ENCODE data around the gene RARRES1.

The RARRES1 gene

DNA sequence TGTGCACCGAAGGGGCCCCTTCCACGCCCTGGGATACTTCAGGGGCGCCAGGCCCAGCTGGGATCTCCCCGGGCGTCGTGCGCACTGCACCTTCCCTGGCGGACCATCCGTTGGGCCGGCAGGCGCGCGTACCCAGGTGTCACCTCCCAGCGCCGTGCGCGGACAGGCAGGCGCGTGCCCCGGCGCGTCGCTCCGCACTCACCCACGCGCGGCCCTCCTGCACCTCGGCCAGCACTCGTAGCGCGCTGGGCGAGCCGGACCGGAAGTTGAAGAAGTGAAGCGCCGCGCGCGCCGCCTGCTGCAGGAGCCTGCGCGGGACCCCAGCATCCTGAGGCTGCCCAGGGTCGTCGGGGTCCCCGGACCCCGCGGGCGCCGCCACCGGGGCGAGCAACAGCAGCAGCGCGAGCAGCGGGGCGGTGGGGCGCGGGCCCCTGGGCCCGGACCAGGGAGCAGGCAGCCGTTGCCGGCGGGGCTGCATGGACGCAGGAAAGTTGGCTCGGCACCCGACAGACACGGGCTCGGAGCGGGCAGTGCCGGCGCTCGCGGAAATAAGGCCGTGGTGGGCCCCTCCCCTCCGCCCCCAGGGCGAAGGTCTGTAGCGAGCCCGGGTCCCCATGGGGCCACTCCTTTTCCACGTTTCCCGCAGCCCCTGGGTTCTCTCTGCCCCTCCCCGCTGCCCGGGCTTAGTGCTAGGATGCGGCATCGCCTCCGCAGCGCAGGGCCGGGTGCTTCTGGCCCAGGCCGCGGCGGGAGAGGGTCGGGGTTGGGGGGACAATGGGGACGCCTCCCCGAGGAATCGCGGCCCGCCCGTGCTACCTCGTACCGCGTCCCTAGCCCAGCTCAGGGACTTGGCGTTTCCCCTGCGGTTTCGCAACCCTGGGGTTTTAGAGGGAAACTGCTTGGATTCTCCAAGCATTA, at the start of gene RARRES1:
Gene RARRES1 (minus strand): TSS at position 520 of the 918 bp plus-strand sequence. CDS start 42 bp downstream, at position 478.
- no peak for DNase-seq (ENCODE audit: low spot score)

GRCh38 chr3:158781849-158782248, 49.6 kb upstream of the RARRES1 start:
- DNase-seq (ENCODE audit: low spot score) = no peak

DNA sequence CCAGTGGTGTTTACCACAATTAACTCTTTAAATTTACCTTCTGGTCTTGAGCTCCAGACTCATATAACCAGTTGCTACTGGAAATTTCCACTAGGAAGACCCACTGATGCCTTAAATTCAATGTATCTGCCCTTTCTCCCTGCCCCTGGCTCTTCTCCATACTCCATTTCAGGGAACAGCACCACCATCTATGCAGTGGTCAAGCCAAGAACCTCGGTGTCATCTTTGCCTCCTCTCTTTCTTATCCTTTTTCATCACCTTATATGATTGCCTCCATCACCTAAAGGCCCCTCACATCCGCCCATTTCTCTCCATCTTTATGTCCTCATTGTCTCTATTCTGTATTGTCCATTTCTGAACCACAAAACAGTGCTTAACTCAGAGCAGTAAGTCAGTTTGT, 48.9 kb upstream of the RARRES1 start:
- no peak for DNase-seq (ENCODE audit: low spot score)

DNA sequence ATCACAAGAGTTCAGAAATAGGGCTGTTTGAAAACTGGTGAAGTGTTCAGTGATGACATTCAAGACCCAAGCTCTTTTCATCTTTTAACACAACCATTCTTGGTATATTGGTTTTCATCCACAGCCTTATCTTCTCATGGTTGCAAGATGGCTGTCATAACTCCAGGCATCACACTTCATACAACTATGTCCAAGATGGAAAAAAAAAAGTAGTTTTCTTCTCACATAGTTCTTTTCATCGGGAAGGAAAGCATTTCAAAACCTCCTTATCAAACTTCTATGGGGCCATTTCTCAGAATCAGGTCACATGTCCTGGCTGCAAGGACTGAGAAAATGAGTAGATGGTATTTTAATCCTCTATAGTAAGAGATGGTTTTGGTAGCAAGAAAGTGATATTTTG, 48.5 kb upstream of the RARRES1 start:
- DNase-seq (ENCODE audit: low spot score) = no peak

GRCh38 chr3:158777161-158777873, 45.1 kb upstream of the RARRES1 start:
- DNase-seq (ENCODE audit: low spot score) = no peak

GRCh38 chr3:158776531-158776930, 44.3 kb upstream of the RARRES1 start:
- DNase-seq (ENCODE audit: low spot score) = no peak

GRCh38 chr3:158775426-158776410, 43.5 kb upstream of the RARRES1 start:
- DNase-seq (ENCODE audit: low spot score) = no peak

GRCh38 chr3:158774965-158775364, 42.7 kb upstream of the RARRES1 start:
- no peak for DNase-seq (ENCODE audit: low spot score)

- no peak for DNase-seq (ENCODE audit: low spot score)
Measured at GRCh38 chr3:158773845-158774830, 41.9 kb upstream of the RARRES1 start.

GRCh38 chr3:158773166-158773565, 40.9 kb upstream of the RARRES1 start:
- no peak for DNase-seq (ENCODE audit: low spot score)

- DNase-seq (ENCODE audit: low spot score) = no peak
Measured at GRCh38 chr3:158771982-158772381, 39.7 kb upstream of the RARRES1 start.

GRCh38 chr3:158771577-158771976, 39.3 kb upstream of the RARRES1 start:
- DNase-seq (ENCODE audit: low spot score) = no peak

DNA sequence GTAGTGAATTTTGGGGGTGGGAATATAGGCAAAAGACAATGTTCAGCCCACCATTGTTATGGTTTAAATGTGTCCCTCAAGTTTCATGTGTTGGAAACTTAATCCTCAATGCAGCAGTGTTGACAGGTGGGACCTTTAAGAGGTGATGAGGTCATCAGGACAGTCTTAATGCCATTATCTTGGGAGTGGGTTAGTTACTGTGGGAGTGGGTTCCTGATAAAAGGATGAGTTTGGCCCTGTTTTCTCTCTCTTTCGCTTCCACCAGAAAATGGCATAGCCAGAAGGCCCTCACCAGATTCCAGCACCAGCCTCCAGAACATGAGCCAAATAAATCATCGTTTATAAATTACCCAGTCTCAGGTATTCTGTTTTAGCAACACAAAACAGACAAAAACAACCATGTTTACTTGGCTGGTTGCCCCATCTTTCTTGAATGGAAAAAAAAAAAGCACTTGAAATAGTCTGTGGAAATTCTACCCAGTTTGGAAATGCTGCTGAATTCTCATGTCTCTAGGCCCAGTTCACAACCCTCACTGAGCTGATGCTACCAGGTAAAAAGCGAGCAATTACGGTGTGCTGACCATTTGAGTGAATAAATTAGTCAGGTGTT, 38.6 kb upstream of the RARRES1 start:
- DNase-seq (ENCODE audit: low spot score) = no peak

- DNase-seq (ENCODE audit: low spot score) = no peak
Measured at GRCh38 chr3:158769952-158770740, 37.9 kb upstream of the RARRES1 start.

DNA sequence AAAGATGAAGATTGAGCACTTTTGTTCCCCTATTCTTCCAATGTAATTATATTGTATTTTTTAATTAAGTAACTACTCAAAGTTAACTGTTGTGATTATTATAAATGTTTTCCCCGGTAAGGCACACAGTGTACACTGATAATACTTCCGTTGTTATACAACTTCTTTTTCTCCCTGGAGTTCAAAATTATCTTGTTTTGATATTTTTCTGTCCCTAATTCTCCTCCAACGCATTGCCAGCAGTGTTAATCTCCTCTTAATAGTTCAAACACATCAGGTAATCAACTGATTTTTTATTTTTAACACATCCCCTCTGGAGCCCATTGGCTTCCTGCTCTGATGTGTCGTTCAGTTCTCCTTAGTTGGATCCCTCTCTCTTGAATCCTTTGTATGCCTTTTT, 37.3 kb upstream of the RARRES1 start:
- no peak for DNase-seq (ENCODE audit: low spot score)

- DNase-seq (ENCODE audit: low spot score) = no peak
Measured at GRCh38 chr3:158768881-158769543, 36.8 kb upstream of the RARRES1 start.

DNA sequence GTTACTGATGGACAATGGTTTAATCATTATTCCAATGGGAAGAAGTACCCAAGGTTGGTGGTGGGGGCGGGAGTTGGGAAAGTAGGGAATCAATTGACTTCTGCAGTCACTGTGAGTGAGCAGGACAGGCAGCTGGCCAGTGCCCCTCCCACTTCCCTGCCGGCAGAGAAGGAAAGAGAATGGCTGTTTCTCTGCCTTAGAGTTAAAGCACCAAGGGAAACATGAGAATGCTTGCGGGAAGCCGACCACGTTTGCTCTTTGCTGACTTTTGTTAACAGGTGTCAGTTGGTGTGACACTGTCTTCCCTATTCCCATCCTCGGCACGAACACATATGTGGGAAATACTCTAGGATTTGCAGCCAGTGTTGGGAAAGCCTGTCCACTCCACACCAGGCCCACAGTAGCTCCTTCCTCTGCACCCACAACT, 36.1 kb upstream of the RARRES1 start:
- DNase-seq (ENCODE audit: low spot score) = no peak

- DNase-seq (ENCODE audit: low spot score) = no peak
Measured at GRCh38 chr3:158766364-158766763, 34.1 kb upstream of the RARRES1 start.
